ENCODE measurements around the gene LGR4. TPM values are rescaled to one million over a fixed set of nuclear protein-coding genes. Genes with fewer than 3 reads are reported as not detected.

Gene LGR4
- total and polyA plus RNA-seq, 2 donors (not counting 1 experiment from before 2014, with no cell fraction given): 0.92 to 3.3 TPM

DNA sequence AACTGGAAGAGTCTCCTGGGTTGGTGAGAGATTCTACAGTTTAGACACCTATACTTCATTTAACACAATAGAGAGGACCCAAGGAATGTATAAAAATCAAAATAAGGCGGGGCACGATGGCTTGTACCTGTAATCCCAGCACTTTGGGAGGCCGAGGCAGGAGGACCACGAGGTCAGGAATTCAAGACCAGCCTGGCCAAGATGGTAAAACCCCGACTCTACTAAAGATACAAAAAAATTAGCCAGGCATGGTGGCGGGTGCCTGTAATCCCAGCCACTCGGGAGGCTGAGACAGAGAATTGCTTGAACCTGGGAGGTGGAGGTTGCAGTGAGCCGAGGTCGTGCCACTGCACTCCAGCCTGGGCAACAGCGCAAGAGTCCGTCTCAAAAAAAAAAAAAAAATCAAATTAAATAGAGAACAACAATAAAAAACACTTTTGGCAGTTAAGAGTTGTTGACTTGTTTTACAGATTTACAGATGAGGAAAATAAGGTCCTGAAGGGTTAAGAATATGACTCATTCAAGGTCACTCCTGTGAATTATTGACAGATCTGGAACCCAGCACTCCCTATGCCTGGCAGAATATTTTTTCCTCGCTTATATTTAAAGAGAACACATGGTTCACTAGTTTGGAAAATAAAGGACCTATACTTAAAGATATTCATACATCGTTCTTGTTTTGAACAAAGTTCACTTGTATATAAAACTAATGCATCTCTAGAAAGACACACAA, 5.2 kb downstream of the LGR4 start:
- H3K9me3 ChIP-seq (ENCODE audit: control extremely low read depth in 1 of 3, control insufficient read depth in 2 of 3, insufficient read depth in 1 of 3, low read length in 2 of 3): no peaks in the 10 kb centered on the region
- peaks cover 0 to 6% (median 1%) of the 10 kb centered on the region in 4 experiments for H3K27me3 ChIP-seq (replicated peaks in 1 of 4; ENCODE audit: control extremely low read depth in 1 of 4, control insufficient read depth in 3 of 4, insufficient read depth in 4 of 4, low read length in 3 of 4)
- peaks cover 4% of the 10 kb centered on the region for H3K79me2 ChIP-seq (ENCODE audit: control insufficient read depth, insufficient read depth, low read length)
- Mint-ChIP-seq H3K9me3 (ENCODE audit: insufficient read depth) (no peaks in the 10 kb centered on the region), H3K27ac (no peak overlapping the region), H3K4me3 (no peak overlapping the region), H3K4me1 (peaks cover 14% of the 10 kb centered on the region), H3K27me3 (peaks cover 11% of the 10 kb centered on the region)
- ChIA-PET POLR2A (no interaction called here), CTCF (no interaction called here)
- no peaks in the 10 kb centered on the region for H3K36me3 ChIP-seq (replicated peaks in 1 of 2; ENCODE audit: control extremely low read depth in 1 of 2, control insufficient read depth in 1 of 2, extremely low read depth in 1 of 2, insufficient read depth in 2 of 2, low read length in 1 of 2)
- no peak overlapping the region for H3K4me2 ChIP-seq (replicated peaks; ENCODE audit: low read depth, low read length, poor library complexity, severe bottlenecking)
- DNase-seq: no peak
- no peaks in the 10 kb centered on the region for H4K20me1 ChIP-seq (ENCODE audit: control insufficient read depth, insufficient read depth, low read length, poor library complexity, severe bottlenecking)
- H3K9ac ChIP-seq (ENCODE audit: low read length): no peak overlapping the region
- peaks cover 11% of the 10 kb centered on the region in 2 donors for H3K4me1 ChIP-seq (ENCODE audit: control insufficient read depth in 2 of 2, insufficient read depth in 2 of 2, low read length in 2 of 2)
- intact Hi-C loops (cut with micrococcal nuclease): no loop called here
- H3K27ac ChIP-seq (ENCODE audit: low read length in 2 of 2): no peak overlapping the region
- 90% methylated on average over 4 of the region's 13 CpGs for WGBS (ENCODE audit: insufficient coverage)
- H2AFZ ChIP-seq (ENCODE audit: insufficient read depth, low read depth, low read length, poor library complexity, severe bottlenecking): no peak overlapping the region
- TF ChIP-seq CTCF (IDR thresholded peaks at IDR 0.05): no peak
- TF ChIP-seq EZH2 (IDR thresholded peaks at IDR 0.05; ENCODE audit: borderline replicate concordance, insufficient read depth, low read depth, low read length, poor library complexity, severe bottlenecking): no peak
- ATAC-seq (ENCODE audit: low read depth): no peak
- H3K4me3 ChIP-seq (ENCODE audit: control extremely low read depth in 1 of 5, extremely low read depth in 1 of 5, insufficient read depth in 1 of 5, low read depth in 2 of 5, low read length in 4 of 5): no peak overlapping the region

- no peaks in the 10 kb centered on the region for H4K20me1 ChIP-seq (ENCODE audit: control insufficient read depth, insufficient read depth, low read length, poor library complexity, severe bottlenecking)
- no CpG with 5 or more reads among the region's 1 CpG for WGBS (ENCODE audit: insufficient coverage)
- no peaks in the 10 kb centered on the region for H3K9me3 ChIP-seq (ENCODE audit: control extremely low read depth in 1 of 3, control insufficient read depth in 2 of 3, insufficient read depth in 1 of 3, low read length in 2 of 3)
- no peak overlapping the region for H2AFZ ChIP-seq (ENCODE audit: insufficient read depth, low read depth, low read length, poor library complexity, severe bottlenecking)
- H3K4me3 ChIP-seq (ENCODE audit: control extremely low read depth in 1 of 5, extremely low read depth in 1 of 5, insufficient read depth in 1 of 5, low read depth in 2 of 5, low read length in 4 of 5): no peak overlapping the region
- peaks cover 4% of the 10 kb centered on the region for H3K79me2 ChIP-seq (ENCODE audit: control insufficient read depth, insufficient read depth, low read length)
- no peak for DNase-seq
- no peaks in the 10 kb centered on the region for H3K9me3 Mint-ChIP-seq (ENCODE audit: insufficient read depth)
- H3K27ac ChIP-seq (ENCODE audit: low read length in 2 of 2): no peak overlapping the region
- no peak overlapping the region for H3K27ac Mint-ChIP-seq
- H3K36me3 ChIP-seq (replicated peaks in 1 of 2; ENCODE audit: control extremely low read depth in 1 of 2, control insufficient read depth in 1 of 2, extremely low read depth in 1 of 2, insufficient read depth in 2 of 2, low read length in 1 of 2): no peaks in the 10 kb centered on the region
- peaks cover 0 to 6% (median 1%) of the 10 kb centered on the region in 4 experiments for H3K27me3 ChIP-seq (replicated peaks in 1 of 4; ENCODE audit: control extremely low read depth in 1 of 4, control insufficient read depth in 3 of 4, insufficient read depth in 4 of 4, low read length in 3 of 4)
- no peak overlapping the region for H3K9ac ChIP-seq (ENCODE audit: low read length)
- H3K4me3 Mint-ChIP-seq: no peak overlapping the region
- H3K4me1 ChIP-seq (ENCODE audit: control insufficient read depth in 2 of 2, insufficient read depth in 2 of 2, low read length in 2 of 2): peaks cover 9% of the 10 kb centered on the region in 2 donors
- POLR2A ChIA-PET: no interaction called here
- H3K4me2 ChIP-seq (replicated peaks; ENCODE audit: low read depth, low read length, poor library complexity, severe bottlenecking): no peak overlapping the region
- no peak for TF ChIP-seq EZH2 (IDR thresholded peaks at IDR 0.05; ENCODE audit: borderline replicate concordance, insufficient read depth, low read depth, low read length, poor library complexity, severe bottlenecking)
- TF ChIP-seq CTCF (IDR thresholded peaks at IDR 0.05): no peak
- H3K4me1 Mint-ChIP-seq: peaks cover 12% of the 10 kb centered on the region
- intact Hi-C loops (cut with micrococcal nuclease): no loop called here
- CTCF ChIA-PET: interaction anchor here (3.0 kb wide), 1 partner anchor 19 kb away, joined by 9 read pairs; no protein-coding TSS in a partner anchor
- no peak for ATAC-seq (ENCODE audit: low read depth)
- H3K27me3 Mint-ChIP-seq: peaks cover 11% of the 10 kb centered on the region
Observed at GRCh38 chr11:27466363-27466762, 6.2 kb downstream of the LGR4 start.
